ENCODE data around the gene CPA1.

CPA1 gene

DNA sequence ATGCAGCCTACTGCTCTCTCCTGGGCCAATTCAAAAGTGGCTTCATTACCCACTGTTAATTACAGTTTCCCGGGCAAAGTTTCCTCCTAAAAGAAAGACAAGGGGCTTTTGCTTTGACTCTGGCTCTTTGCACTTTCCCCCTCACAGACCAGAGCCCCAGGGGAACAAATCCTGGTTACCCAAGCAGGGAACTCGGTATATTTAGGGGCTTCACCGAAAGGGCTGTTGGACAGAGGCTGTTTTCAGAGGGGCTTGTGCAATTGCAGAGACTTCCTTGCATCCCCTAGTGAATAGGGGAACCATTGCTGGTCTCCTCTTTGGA lies 7.0 kb downstream of the CPA1 start:
- TF ChIP-seq, protein P1, sequence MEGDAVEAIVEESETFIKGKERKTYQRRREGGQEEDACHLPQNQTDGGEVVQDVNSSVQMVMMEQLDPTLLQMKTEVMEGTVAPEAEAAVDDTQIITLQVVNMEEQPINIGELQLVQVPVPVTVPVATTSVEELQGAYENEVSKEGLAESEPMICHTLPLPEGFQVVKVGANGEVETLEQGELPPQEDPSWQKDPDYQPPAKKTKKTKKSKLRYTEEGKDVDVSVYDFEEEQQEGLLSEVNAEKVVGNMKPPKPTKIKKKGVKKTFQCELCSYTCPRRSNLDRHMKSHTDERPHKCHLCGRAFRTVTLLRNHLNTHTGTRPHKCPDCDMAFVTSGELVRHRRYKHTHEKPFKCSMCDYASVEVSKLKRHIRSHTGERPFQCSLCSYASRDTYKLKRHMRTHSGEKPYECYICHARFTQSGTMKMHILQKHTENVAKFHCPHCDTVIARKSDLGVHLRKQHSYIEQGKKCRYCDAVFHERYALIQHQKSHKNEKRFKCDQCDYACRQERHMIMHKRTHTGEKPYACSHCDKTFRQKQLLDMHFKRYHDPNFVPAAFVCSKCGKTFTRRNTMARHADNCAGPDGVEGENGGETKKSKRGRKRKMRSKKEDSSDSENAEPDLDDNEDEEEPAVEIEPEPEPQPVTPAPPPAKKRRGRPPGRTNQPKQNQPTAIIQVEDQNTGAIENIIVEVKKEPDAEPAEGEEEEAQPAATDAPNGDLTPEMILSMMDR (IDR thresholded peaks at IDR 0.05; ENCODE audit: control insufficient read depth, insufficient read depth, low read depth, low read length, missing control alignments): no peak
- DNase-seq (ENCODE audit: low read depth): no peak
- H3K4me3 ChIP-seq (ENCODE audit: control insufficient read depth, low read depth, low read length): no peak overlapping the region

DNA sequence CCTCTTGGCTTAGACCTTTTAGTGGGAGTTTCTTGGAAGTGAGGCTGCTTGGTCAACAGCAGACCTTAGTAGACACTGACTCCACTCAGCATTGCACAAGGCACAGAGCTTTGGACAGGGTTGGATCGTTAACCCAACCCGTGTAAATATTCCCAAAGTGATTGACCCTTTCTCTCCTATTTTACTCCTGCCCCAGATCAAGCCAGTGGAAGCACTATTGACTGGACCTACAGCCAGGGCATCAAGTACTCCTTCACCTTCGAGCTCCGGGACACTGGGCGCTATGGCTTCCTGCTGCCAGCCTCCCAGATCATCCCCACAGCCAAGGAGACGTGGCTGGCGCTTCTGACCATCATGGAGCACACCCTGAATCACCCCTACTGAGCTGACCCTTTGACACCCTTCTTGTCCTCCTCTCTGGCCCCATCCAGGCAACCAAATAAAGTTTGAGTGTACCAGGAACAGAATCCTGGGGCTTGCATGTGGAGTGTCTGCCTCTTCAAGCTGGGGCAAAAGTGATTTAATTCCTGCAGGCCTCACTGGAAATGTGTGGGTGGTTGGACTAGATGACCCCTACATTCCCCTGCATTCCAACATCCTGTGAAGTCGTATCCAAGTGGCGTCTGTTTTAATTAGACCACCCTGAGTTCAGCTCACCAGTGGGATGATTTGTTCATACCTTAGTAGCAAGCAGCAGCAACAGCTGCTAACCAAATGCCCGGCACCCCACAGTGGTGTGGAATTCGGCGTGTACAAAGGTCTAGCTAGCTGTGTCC lies 7.5 kb downstream of the CPA1 start:
- peak; percentile 50 for DNase-seq (ENCODE audit: low read depth)
- TF ChIP-seq, protein P1 (IDR thresholded peaks at IDR 0.05; ENCODE audit: control insufficient read depth, insufficient read depth, low read depth, low read length, missing control alignments): no peak
- no peak overlapping the region for H3K4me3 ChIP-seq (ENCODE audit: control insufficient read depth, low read depth, low read length)

DNA sequence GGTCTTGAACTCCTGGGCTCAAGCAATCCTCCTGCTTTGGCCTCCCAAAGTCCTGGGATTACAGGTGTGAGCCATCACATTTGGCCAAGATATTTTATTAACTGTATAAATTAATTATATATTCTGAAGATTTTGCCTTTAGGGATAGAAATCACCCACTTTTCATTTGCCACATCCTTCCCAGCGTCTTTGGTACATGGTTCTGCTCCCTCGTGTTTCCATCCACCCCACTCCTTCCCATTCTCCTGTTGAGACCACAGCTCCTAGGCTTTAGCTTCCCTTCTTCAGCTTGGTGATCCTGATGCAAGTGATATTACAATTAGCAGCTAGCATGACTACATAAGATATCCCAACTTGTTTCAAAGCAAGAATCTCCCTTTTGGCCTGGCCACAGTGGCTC lies 8.4 kb downstream of the CPA1 start:
- TF ChIP-seq, protein P1 (IDR thresholded peaks at IDR 0.05; ENCODE audit: control insufficient read depth, insufficient read depth, low read depth, low read length, missing control alignments): no peak
- no peak for DNase-seq (ENCODE audit: low read depth)
- no peak overlapping the region for H3K4me3 ChIP-seq (ENCODE audit: control insufficient read depth, low read depth, low read length)

DNA sequence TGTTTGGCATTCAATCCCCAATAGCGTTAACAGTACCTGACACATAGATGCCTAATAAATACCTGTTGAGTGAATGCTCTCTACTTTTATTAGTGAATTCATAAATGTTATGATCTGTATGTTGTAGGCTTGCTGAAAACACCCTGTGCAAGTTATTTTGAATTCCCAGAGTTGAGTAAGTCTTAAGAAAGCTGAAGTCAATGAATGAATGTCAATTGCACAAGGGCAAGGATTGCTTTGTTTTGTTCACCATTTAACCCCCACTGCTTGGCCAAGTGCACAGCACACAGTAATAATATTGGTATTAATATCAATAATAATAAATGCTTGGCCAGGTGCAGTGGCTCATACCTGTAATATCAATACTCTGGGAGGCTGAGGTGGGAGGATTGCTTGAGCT lies 10.2 kb downstream of the CPA1 start:
- DNase-seq (ENCODE audit: low read depth): no peak

DNA sequence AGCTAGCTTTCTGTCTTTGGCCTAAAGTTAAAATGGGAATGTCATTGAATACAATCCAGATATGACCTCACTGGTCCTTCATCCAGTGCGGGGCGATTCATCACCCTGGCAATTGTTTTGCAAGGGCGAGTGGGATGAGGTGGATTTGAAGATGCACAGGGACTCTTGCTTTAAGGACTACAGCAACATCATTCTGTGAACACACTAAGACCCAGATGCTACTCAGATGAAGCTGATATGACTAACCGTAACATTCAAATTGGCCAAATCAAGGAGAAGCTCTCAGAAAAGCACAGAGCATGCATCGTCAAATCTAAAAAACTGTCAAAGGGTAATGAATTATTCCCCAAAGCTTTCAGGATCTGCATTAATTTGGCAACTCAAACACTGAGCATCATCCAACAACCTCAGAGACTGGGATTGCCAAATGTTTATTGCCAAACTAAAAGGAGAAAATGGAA lies 12.8 kb downstream of the CPA1 start:
- DNase-seq (ENCODE audit: low read depth): no peak
- no peak overlapping the region for H3K4me3 ChIP-seq (ENCODE audit: control insufficient read depth, low read depth, low read length)
- TF ChIP-seq, protein P1 (IDR thresholded peaks at IDR 0.05; ENCODE audit: control insufficient read depth, insufficient read depth, low read depth, low read length, missing control alignments): no peak

More for the DNA sequence above, 10.2 kb downstream of the CPA1 start:
- TF ChIP-seq, protein P1 (IDR thresholded peaks at IDR 0.05; ENCODE audit: control insufficient read depth, insufficient read depth, low read depth, low read length, missing control alignments): no peak
- H3K4me3 ChIP-seq (ENCODE audit: control insufficient read depth, low read depth, low read length): no peak overlapping the region

DNA sequence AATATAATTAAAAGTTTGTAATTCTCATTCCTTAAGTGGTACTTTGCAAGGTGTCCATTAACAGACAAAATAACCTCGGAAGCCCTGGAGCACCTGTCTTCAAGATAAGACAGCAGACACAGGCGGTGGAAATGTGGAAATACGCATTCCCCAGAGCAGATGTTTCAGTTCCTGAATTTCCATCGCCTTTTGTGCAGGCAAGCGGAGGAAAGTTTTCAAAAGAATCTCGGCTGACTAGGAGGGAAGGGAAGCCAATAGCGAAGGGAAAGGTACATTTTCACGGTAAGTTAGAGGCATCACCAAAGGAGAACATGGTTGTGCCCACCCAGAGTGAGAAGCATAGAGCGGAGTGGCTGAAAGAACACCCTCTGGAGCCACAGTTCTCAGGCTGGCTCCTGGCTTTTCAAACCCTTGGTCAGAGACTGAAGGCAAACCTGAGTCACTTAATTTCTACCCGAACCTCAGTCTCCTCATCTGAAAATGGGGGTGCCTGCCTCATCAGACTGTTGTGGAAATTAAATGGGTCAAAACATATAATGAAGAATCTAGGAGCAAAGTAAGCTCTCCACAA lies 13.6 kb downstream of the CPA1 start:
- no peak overlapping the region for H3K4me3 ChIP-seq (ENCODE audit: control insufficient read depth, low read depth, low read length)
- TF ChIP-seq, protein P1 (IDR thresholded peaks at IDR 0.05; ENCODE audit: control insufficient read depth, insufficient read depth, low read depth, low read length, missing control alignments): no peak
- DNase-seq (ENCODE audit: low read depth): no peak

Measured in AG09309 (cell line).